ENCODE results near the gene TRIP13.

Gene TRIP13

GRCh38 chr5:855771-856530, 36.7 kb upstream of the TRIP13 start:
- DNase-seq: peak; percentile 23

GRCh38 chr5:856531-857425, 35.9 kb upstream of the TRIP13 start:
- DNase-seq: no peak

- DNase-seq: no peak
Measured at GRCh38 chr5:858726-859125, 34.0 kb upstream of the TRIP13 start.

- no peak for DNase-seq
Measured at GRCh38 chr5:859391-859790, 33.3 kb upstream of the TRIP13 start.

- no peak for DNase-seq
Measured at GRCh38 chr5:859798-860296, 32.8 kb upstream of the TRIP13 start.

GRCh38 chr5:860506-861150, 32.1 kb upstream of the TRIP13 start:
- DNase-seq: no peak

- no peak for DNase-seq
Measured at GRCh38 chr5:861442-862366, 31.0 kb upstream of the TRIP13 start.

- no peak for DNase-seq
Measured at GRCh38 chr5:862367-863243, 30.1 kb upstream of the TRIP13 start.

GRCh38 chr5:863244-863805, 29.4 kb upstream of the TRIP13 start:
- DNase-seq: no peak

- no peak for DNase-seq
Measured at GRCh38 chr5:864492-865167, 28.1 kb upstream of the TRIP13 start.

- DNase-seq: no peak
Measured at GRCh38 chr5:865168-865521, 27.5 kb upstream of the TRIP13 start.

- DNase-seq: no peak
Measured at GRCh38 chr5:865771-866170, 26.9 kb upstream of the TRIP13 start.

- no peak for DNase-seq
Measured at GRCh38 chr5:867300-867870, 25.3 kb upstream of the TRIP13 start.

- DNase-seq: no peak
Measured at GRCh38 chr5:868428-869135, 24.1 kb upstream of the TRIP13 start.

GRCh38 chr5:870956-871355, 21.7 kb upstream of the TRIP13 start:
- no peak for DNase-seq

- DNase-seq: no peak
Measured at GRCh38 chr5:871596-872298, 20.9 kb upstream of the TRIP13 start.

GRCh38 chr5:872301-872700, 20.4 kb upstream of the TRIP13 start:
- DNase-seq: no peak

GRCh38 chr5:873328-873727, 19.4 kb upstream of the TRIP13 start:
- no peak for DNase-seq

- no peak for DNase-seq
Measured at GRCh38 chr5:875931-876330, 16.8 kb upstream of the TRIP13 start.

All from NCI-H82 (cell line).